Liver (tissue), 9 donors: ENCODE measurements around the gene CLDN6. TPM values are rescaled to one million over a fixed set of nuclear protein-coding genes. Genes with fewer than 3 reads are reported as not detected.

Source experiments
- DNase-seq: peaks from one replicate; pipeline ENCODE4 v3.0.0-alpha.2; 2017; ENCODE audit warnings: low spot score
- H3K27ac ChIP-seq, 2 donors: one replicate each; pipeline ENCODE4 v1.7.0; 2013; ENCODE audit warnings: inconsistent platforms in 2 of 2, low read length in 2 of 2, control low read depth in 1 of 2, low read depth in 1 of 2, mild to moderate bottlenecking in 1 of 2
- H3K27me3 ChIP-seq, 4 donors: one replicate each; pipeline versions ENCODE4 v1.6.1 to v1.7.0; 2013; ENCODE audit warnings: low read length in 3 of 4, inconsistent platforms in 1 of 4, mild to moderate bottlenecking in 1 of 4, moderate library complexity in 1 of 4; ENCODE audit not compliant: control insufficient read depth in 4 of 4, insufficient read depth in 4 of 4
- H3K36me3 ChIP-seq, 4 donors: one replicate each; pipeline versions ENCODE4 v1.6.1 to v1.7.0; 2013; ENCODE audit warnings: low read length in 3 of 4, mild to moderate bottlenecking in 3 of 4, low read depth in 1 of 4, moderate library complexity in 1 of 4; ENCODE audit not compliant: control insufficient read depth in 4 of 4, insufficient read depth in 3 of 4
- H3K4me1 ChIP-seq, 4 donors: one replicate each; pipeline versions ENCODE4 v1.6.1 to v1.7.0; 2013; ENCODE audit warnings: low read length in 3 of 4, mild to moderate bottlenecking in 3 of 4, moderate library complexity in 1 of 4; ENCODE audit not compliant: control insufficient read depth in 4 of 4, insufficient read depth in 4 of 4
- H3K4me3 ChIP-seq, 3 donors: one replicate each; pipeline versions ENCODE4 v1.6.1 to v1.7.0; 2013; ENCODE audit warnings: low read length in 3 of 3, control low read depth in 1 of 3, low read depth in 1 of 3, mild to moderate bottlenecking in 1 of 3
- H3K9ac ChIP-seq, 2 donors: one replicate each; pipeline ENCODE4 v1.7.0; 2013; ENCODE audit warnings: low read length in 2 of 2, mild to moderate bottlenecking in 2 of 2, moderate library complexity in 2 of 2, control low read depth in 1 of 2, low read depth in 1 of 2
- H3K9me3 ChIP-seq, 4 donors: one replicate each; pipeline versions ENCODE4 v1.6.1 to v1.7.0; 2013; ENCODE audit warnings: low read length in 3 of 4; ENCODE audit not compliant: control insufficient read depth in 4 of 4
- EGR1 ChIP-seq, 2 donors: IDR thresholded peaks; 2 replicates each; pipeline ENCODE4 v1.6.1; 2016 to 2018; ENCODE audit warnings: antibody characterized with exemption in 2 of 2, low read depth in 2 of 2
- FOXA1 ChIP-seq: IDR thresholded peaks from 2 replicates; pipeline ENCODE4 v1.6.1; 2016; ENCODE audit warnings: antibody characterized with exemption
- FOXA2 ChIP-seq: IDR thresholded peaks from 2 replicates; pipeline ENCODE4 v1.6.1; 2016; ENCODE audit warnings: antibody characterized with exemption
- GABPA ChIP-seq, 2 donors: IDR thresholded peaks in 1 of 2; conservative IDR thresholded peaks in 1 of 2; 2 replicates each; pipeline ENCODE4 v1.6.1; 2016; ENCODE audit warnings: antibody characterized with exemption in 2 of 2, mild to moderate bottlenecking in 1 of 2, moderate library complexity in 1 of 2
- HNF4A ChIP-seq, 2 donors: conservative IDR thresholded peaks; 2 replicates each; pipeline ENCODE4 v1.6.1; 2016; ENCODE audit warnings: antibody characterized with exemption in 2 of 2, mild to moderate bottlenecking in 2 of 2
- HNF4G ChIP-seq: IDR thresholded peaks from 2 replicates; pipeline ENCODE4 v1.6.1; 2016; ENCODE audit warnings: antibody characterized with exemption
- JUND ChIP-seq, 2 donors: IDR thresholded peaks; 2 replicates each; pipeline ENCODE4 v1.6.1; 2016; ENCODE audit warnings: antibody characterized with exemption in 2 of 2
- MAX ChIP-seq: IDR thresholded peaks from 2 replicates; pipeline ENCODE4 v1.6.1; 2016; ENCODE audit warnings: antibody characterized with exemption
- NR2F2 ChIP-seq: IDR thresholded peaks from 2 replicates; pipeline ENCODE4 v1.6.1; 2016; ENCODE audit warnings: antibody characterized with exemption
- RAD21 ChIP-seq, 2 donors: IDR thresholded peaks; 2 replicates each; pipeline ENCODE4 v1.6.1; 2016; ENCODE audit warnings: antibody characterized with exemption in 2 of 2, mild to moderate bottlenecking in 2 of 2
- REST ChIP-seq: IDR thresholded peaks from 2 replicates; pipeline ENCODE4 v1.6.1; 2016; ENCODE audit warnings: antibody characterized with exemption, mild to moderate bottlenecking
- RXRA ChIP-seq, 2 donors: IDR thresholded peaks; 2 replicates each; pipeline ENCODE4 v1.6.1; 2017 to 2018; ENCODE audit warnings: antibody characterized with exemption in 2 of 2, mild to moderate bottlenecking in 1 of 2
- SP1 ChIP-seq: IDR thresholded peaks from 2 replicates; pipeline ENCODE4 v1.6.1; 2018; ENCODE audit warnings: antibody characterized with exemption, mild to moderate bottlenecking
- TAF1 ChIP-seq: conservative IDR thresholded peaks from 2 replicates; pipeline ENCODE4 v1.6.1; 2016; ENCODE audit warnings: antibody characterized with exemption, mild to moderate bottlenecking
- YY1 ChIP-seq: IDR thresholded peaks from 2 replicates; pipeline ENCODE4 v1.6.1; 2016; ENCODE audit warnings: antibody characterized with exemption, mild to moderate bottlenecking
- WGBS: extraction: QIAGEN DNeasy Blood & Tissue Kit; methylation state at CpG from one replicate; pipeline ENCODE4 v1.1.7; 2013; 5-methylcytosine and 5-hydroxymethylcytosine counted together
- polyA plus RNA-seq, 2 donors: library from polyadenylated mRNA; stranded (reverse) in 1 of 2; unstranded in 1 of 2; fragments of 200-250 nt in 1 of 2; fragments of >200 nt in 1 of 2; fragmentation: Nextera tagmentation in 1 of 2; extraction: Ambion mirVana in 1 of 2; gene quantifications; one replicate each; pipeline versions ENCODE4 v1.2.1 to v1.2.3, GENCODE V29; 2013 to 2015
- total RNA-seq, 2 donors: library from RNA; depleted of rRNA; stranded (reverse); fragments of >200 nt; gene quantifications; one replicate each; pipeline ENCODE4 v1.2.3, GENCODE V29; 2014
- TF ChIP-seq, protein P1 (sequence below): IDR thresholded peaks from 2 replicates; pipeline ENCODE4 v1.6.1; 2016; ENCODE audit warnings: antibody characterized with exemption
- TF ChIP-seq, protein P2 (sequence below): IDR thresholded peaks from 2 replicates; pipeline ENCODE4 v1.6.1; 2016; ENCODE audit warnings: antibody characterized with exemption
- TF ChIP-seq, protein P3 (sequence below): fragments of 150-350 bp; IDR thresholded peaks from 2 replicates; pipeline ENCODE4 v1.5.1; 2017; ENCODE audit warnings: improper control_type of control experiment, low read depth, low read length; ENCODE audit not compliant: missing input control
- donor health status: healthy.
- donor health status: healthy.
- donor health status: healthy.
- donor health status: healthy.
- donor health status: healthy.

CLDN6 gene
- total and polyA plus RNA-seq, 4 donors: 0.75 TPM; not detected in 3

DNA sequence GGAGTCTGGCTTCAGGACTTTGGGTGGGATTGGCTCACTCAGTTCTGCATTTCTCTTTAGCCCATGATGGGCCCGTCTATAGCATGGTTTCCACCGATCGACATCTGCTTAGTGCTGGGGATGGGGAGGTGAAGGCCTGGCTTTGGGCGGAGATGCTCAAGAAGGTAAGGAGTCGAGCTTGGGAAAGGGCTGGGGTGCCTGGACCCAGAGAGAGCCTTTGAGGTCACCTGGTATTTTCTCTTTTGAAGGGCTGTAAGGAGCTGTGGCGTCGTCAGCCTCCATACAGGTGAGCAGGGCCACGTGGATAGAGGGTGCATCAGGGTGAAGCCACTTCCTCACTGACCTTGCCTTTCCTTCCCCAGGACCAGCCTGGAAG is 8.0 kb upstream of the CLDN6 start:
- no peaks in the 10 kb centered on the region for H3K9me3 ChIP-seq
- H3K36me3 ChIP-seq: peaks cover 0 to 14% (median 3%) of the 10 kb centered on the region in 4 donors
- no peak overlapping the region for H3K4me3 ChIP-seq
- H3K27ac ChIP-seq: no peak overlapping the region
- TF ChIP-seq MAX: no peak
- TF ChIP-seq YY1: no peak
- TF ChIP-seq JUND (IDR thresholded peaks at IDR 0.05): no peak
- no peak for TF ChIP-seq FOXA2
- no peak for TF ChIP-seq RXRA (IDR thresholded peaks at IDR 0.05)
- TF ChIP-seq RAD21 (IDR thresholded peaks at IDR 0.05): no peak
- no peak for TF ChIP-seq TAF1
- TF ChIP-seq, protein P1, sequence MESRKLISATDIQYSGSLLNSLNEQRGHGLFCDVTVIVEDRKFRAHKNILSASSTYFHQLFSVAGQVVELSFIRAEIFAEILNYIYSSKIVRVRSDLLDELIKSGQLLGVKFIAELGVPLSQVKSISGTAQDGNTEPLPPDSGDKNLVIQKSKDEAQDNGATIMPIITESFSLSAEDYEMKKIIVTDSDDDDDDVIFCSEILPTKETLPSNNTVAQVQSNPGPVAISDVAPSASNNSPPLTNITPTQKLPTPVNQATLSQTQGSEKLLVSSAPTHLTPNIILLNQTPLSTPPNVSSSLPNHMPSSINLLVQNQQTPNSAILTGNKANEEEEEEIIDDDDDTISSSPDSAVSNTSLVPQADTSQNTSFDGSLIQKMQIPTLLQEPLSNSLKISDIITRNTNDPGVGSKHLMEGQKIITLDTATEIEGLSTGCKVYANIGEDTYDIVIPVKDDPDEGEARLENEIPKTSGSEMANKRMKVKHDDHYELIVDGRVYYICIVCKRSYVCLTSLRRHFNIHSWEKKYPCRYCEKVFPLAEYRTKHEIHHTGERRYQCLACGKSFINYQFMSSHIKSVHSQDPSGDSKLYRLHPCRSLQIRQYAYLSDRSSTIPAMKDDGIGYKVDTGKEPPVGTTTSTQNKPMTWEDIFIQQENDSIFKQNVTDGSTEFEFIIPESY: no peak
- no peak for TF ChIP-seq NR2F2
- TF ChIP-seq FOXA1: no peak
- TF ChIP-seq, protein P2, sequence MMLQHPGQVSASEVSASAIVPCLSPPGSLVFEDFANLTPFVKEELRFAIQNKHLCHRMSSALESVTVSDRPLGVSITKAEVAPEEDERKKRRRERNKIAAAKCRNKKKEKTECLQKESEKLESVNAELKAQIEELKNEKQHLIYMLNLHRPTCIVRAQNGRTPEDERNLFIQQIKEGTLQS: no peak
- no peak for TF ChIP-seq SP1
- no peak for TF ChIP-seq HNF4G
- TF ChIP-seq, protein P3, sequence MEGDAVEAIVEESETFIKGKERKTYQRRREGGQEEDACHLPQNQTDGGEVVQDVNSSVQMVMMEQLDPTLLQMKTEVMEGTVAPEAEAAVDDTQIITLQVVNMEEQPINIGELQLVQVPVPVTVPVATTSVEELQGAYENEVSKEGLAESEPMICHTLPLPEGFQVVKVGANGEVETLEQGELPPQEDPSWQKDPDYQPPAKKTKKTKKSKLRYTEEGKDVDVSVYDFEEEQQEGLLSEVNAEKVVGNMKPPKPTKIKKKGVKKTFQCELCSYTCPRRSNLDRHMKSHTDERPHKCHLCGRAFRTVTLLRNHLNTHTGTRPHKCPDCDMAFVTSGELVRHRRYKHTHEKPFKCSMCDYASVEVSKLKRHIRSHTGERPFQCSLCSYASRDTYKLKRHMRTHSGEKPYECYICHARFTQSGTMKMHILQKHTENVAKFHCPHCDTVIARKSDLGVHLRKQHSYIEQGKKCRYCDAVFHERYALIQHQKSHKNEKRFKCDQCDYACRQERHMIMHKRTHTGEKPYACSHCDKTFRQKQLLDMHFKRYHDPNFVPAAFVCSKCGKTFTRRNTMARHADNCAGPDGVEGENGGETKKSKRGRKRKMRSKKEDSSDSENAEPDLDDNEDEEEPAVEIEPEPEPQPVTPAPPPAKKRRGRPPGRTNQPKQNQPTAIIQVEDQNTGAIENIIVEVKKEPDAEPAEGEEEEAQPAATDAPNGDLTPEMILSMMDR: no peak
- TF ChIP-seq HNF4A (conservative IDR thresholded peaks at IDR 0.05): no peak
- TF ChIP-seq REST: no peak
- no peak for TF ChIP-seq EGR1 (IDR thresholded peaks at IDR 0.05; ENCODE audit: low read depth in 2 of 2)
- no peak for TF ChIP-seq GABPA (IDR thresholded peaks at IDR 0.05 in 1 of 2, conservative IDR thresholded peaks at IDR 0.05 in 1 of 2)
- no peak for DNase-seq
- peaks cover 17 to 52% (median 22%) of the 10 kb centered on the region in 4 donors for H3K4me1 ChIP-seq
- H3K9ac ChIP-seq: no peak overlapping the region
- peaks cover 0 to 5% (median 2%) of the 10 kb centered on the region in 4 donors for H3K27me3 ChIP-seq
- WGBS: 93% methylated on average over 8 of the region's 8 CpGs
